ENCODE data around the gene MAP1LC3A.

MAP1LC3A gene

GRCh38 chr20:34529742-34530141, 28.8 kb upstream of the MAP1LC3A start:
- DNase-seq (ENCODE audit: low read depth in 2 of 2) = no peak

- no peak for DNase-seq (ENCODE audit: low read depth in 2 of 2)
These were observed 28.2 kb upstream of the MAP1LC3A start for GRCh38 chr20:34530342-34530741.

- no peak for DNase-seq (ENCODE audit: low read depth in 2 of 2)
These were observed 26.8 kb upstream of the MAP1LC3A start for GRCh38 chr20:34531608-34532265.

GRCh38 chr20:34532320-34532719, 26.2 kb upstream of the MAP1LC3A start:
- DNase-seq (ENCODE audit: low read depth in 2 of 2) = no peak

- no peak for DNase-seq (ENCODE audit: low read depth in 2 of 2)
These were observed 25.8 kb upstream of the MAP1LC3A start for GRCh38 chr20:34532756-34533155.

- DNase-seq (ENCODE audit: low read depth in 2 of 2) = no peak
These were observed 23.9 kb upstream of the MAP1LC3A start for GRCh38 chr20:34534391-34535165.

GRCh38 chr20:34535301-34535840, 23.1 kb upstream of the MAP1LC3A start:
- no peak for DNase-seq (ENCODE audit: low read depth in 2 of 2)

GRCh38 chr20:34535857-34536256, 22.7 kb upstream of the MAP1LC3A start:
- no peak for DNase-seq (ENCODE audit: low read depth in 2 of 2)

- DNase-seq (ENCODE audit: low read depth in 2 of 2) = no peak
These were observed 21.6 kb upstream of the MAP1LC3A start for GRCh38 chr20:34536798-34537394.

- DNase-seq (ENCODE audit: low read depth in 2 of 2) = no peak
These were observed 20.9 kb upstream of the MAP1LC3A start for GRCh38 chr20:34537651-34538050.

GRCh38 chr20:34538671-34539123, 19.8 kb upstream of the MAP1LC3A start:
- DNase-seq (ENCODE audit: low read depth in 2 of 2) = no peak

GRCh38 chr20:34539756-34540155, 18.8 kb upstream of the MAP1LC3A start:
- DNase-seq (ENCODE audit: low read depth in 2 of 2) = no peak

GRCh38 chr20:34540596-34541263, 17.8 kb upstream of the MAP1LC3A start:
- no peak for DNase-seq (ENCODE audit: low read depth in 2 of 2)

GRCh38 chr20:34541264-34541901, 17.1 kb upstream of the MAP1LC3A start:
- DNase-seq (ENCODE audit: low read depth in 2 of 2) = no peak

GRCh38 chr20:34541917-34542316, 16.6 kb upstream of the MAP1LC3A start:
- DNase-seq (ENCODE audit: low read depth in 2 of 2) = no peak

GRCh38 chr20:34542439-34542838, 16.1 kb upstream of the MAP1LC3A start:
- no peak for DNase-seq (ENCODE audit: low read depth in 2 of 2)

- DNase-seq (ENCODE audit: low read depth in 2 of 2) = no peak
These were observed 15.0 kb upstream of the MAP1LC3A start for GRCh38 chr20:34543463-34544056.

- DNase-seq (ENCODE audit: low read depth in 2 of 2) = no peak
These were observed 14.3 kb upstream of the MAP1LC3A start for GRCh38 chr20:34544109-34544796.

GRCh38 chr20:34546751-34547181, 11.8 kb upstream of the MAP1LC3A start:
- no peak for DNase-seq (ENCODE audit: low read depth in 2 of 2)

- DNase-seq (ENCODE audit: low read depth in 2 of 2) = no peak
These were observed 10.5 kb upstream of the MAP1LC3A start for GRCh38 chr20:34547844-34548613.
